GM12891 (cell line): ENCODE results near the gene BMPER.
"Not testable (repeated sequence)": the region's sequence is repeated elsewhere in the genome, so short reads cannot be mapped to it uniquely, and the experiment has no call there.

Experiments used
- DNase-seq: peaks from one replicate; pipeline ENCODE4 v3.0.0; 2011; ENCODE audit warnings: low spot score; ENCODE audit not compliant: insufficient read length
- FAIRE-seq: peaks from 2 replicates; lab custom pipeline; 2011; peaks lifted over from hg19 to GRCh38; lab: Jason Lieb, UNC
- PAX5 ChIP-seq: IDR thresholded peaks from 2 replicates; pipeline ENCODE4 v1.6.1; 2011; ENCODE audit warnings: low read length, moderate library complexity, mild to moderate bottlenecking; ENCODE audit not compliant: insufficient read depth, severe bottlenecking
- POLR2A ChIP-seq: IDR thresholded peaks from 2 replicates; pipeline ENCODE4 v1.6.1; 2011; ENCODE audit warnings: low read depth, low read length, control low read depth
- POLR2AphosphoS5 ChIP-seq: IDR thresholded peaks from 2 replicates; pipeline ENCODE4 v1.6.1; 2011; ENCODE audit warnings: low read depth, low read length, control low read depth
- POU2F2 ChIP-seq: IDR thresholded peaks from 2 replicates; pipeline ENCODE4 v1.6.1; 2011; ENCODE audit warnings: low read depth, mild to moderate bottlenecking, control low read depth, low read length, moderate library complexity
- SPI1 ChIP-seq: IDR thresholded peaks from 2 replicates; pipeline ENCODE4 v1.6.1; 2011; ENCODE audit warnings: low read depth, low read length, control low read depth
- TAF1 ChIP-seq: IDR thresholded peaks from 2 replicates; pipeline ENCODE4 v1.6.1; 2011; ENCODE audit warnings: low read depth, low read length, control low read depth

Gene BMPER

GRCh38 chr7:34160261-34160752 is 255.0 kb downstream of the BMPER start:
- DNase-seq = no peak
- no peak for FAIRE-seq
- TF ChIP-seq POLR2AphosphoS5 = no peak
- no peak for TF ChIP-seq POU2F2
- no peak for TF ChIP-seq PAX5
- TF ChIP-seq TAF1 = no peak
- no peak for TF ChIP-seq POLR2A
- no peak for TF ChIP-seq SPI1

GRCh38 chr7:34162027-34162565 is 256.8 kb downstream of the BMPER start:
- TF ChIP-seq POU2F2 (no peak), TAF1 (no peak), PAX5 (no peak), POLR2AphosphoS5 (no peak), POLR2A (no peak), SPI1 (no peak)
- DNase-seq = no peak
- no peak for FAIRE-seq

- no peak for DNase-seq
- no peak for FAIRE-seq
- TF ChIP-seq PAX5 = no peak
- TF ChIP-seq POLR2A = no peak
- TF ChIP-seq POLR2AphosphoS5 = no peak
- TF ChIP-seq SPI1 = no peak
- no peak for TF ChIP-seq TAF1
- TF ChIP-seq POU2F2 = no peak
Measured at GRCh38 chr7:34162677-34163076, 257.3 kb downstream of the BMPER start.

GRCh38 chr7:34163956-34164355 is 258.6 kb downstream of the BMPER start:
- DNase-seq (no peak), FAIRE-seq (no peak)
- TF ChIP-seq TAF1 (no peak), SPI1 (no peak), POLR2A (no peak), POU2F2 (no peak)

- FAIRE-seq = no peak
- TF ChIP-seq POLR2AphosphoS5 (no peak), SPI1 (no peak), POLR2A (no peak), POU2F2 (no peak), TAF1 (no peak), PAX5 (no peak)
- DNase-seq = no peak
Measured at GRCh38 chr7:34165466-34165865, 260.1 kb downstream of the BMPER start.

- DNase-seq (no peak), FAIRE-seq (no peak)
- TF ChIP-seq POLR2A (no peak), PAX5 (no peak), POU2F2 (no peak), POLR2AphosphoS5 (no peak), TAF1 (no peak), SPI1 (no peak)
Measured at GRCh38 chr7:34165927-34166550, 260.7 kb downstream of the BMPER start.

GRCh38 chr7:34168013-34168412 is 262.7 kb downstream of the BMPER start:
- no peak for FAIRE-seq
- DNase-seq = no peak
- TF ChIP-seq SPI1 (no peak), POU2F2 (no peak), TAF1 (no peak), PAX5 (no peak), POLR2AphosphoS5 (no peak), POLR2A (no peak)

- not testable (repeated sequence) for DNase-seq, FAIRE-seq
Measured at GRCh38 chr7:34174688-34175616, 269.6 kb downstream of the BMPER start.

GRCh38 chr7:34175837-34176236 is 270.5 kb downstream of the BMPER start:
- FAIRE-seq (no peak), DNase-seq (no peak)
- TF ChIP-seq PAX5 (no peak), POLR2AphosphoS5 (no peak), TAF1 (no peak), POU2F2 (no peak), SPI1 (no peak), POLR2A (no peak)

GRCh38 chr7:34177476-34177875 is 272.1 kb downstream of the BMPER start:
- no peak for FAIRE-seq
- TF ChIP-seq POLR2AphosphoS5 (no peak), SPI1 (no peak), POU2F2 (no peak), POLR2A (no peak)

GRCh38 chr7:34181271-34181958 is 276.1 kb downstream of the BMPER start:
- no peak for TF ChIP-seq POLR2AphosphoS5
- DNase-seq = no peak
- no peak for FAIRE-seq

More at GRCh38 chr7:34177476-34177875, 272.1 kb downstream of the BMPER start:
- no peak for DNase-seq
